K562 (cell line): ENCODE data around the gene BCKDK. TPM values are rescaled to one million over a fixed set of nuclear protein-coding genes. Genes with fewer than 3 reads are reported as not detected.
A peak's percentile ranks its signal among the peaks of the same experiment; 100 is the strongest.

Source experiments
- ADNP ChIP-seq: fragments of 200-800 bp; sonication (Bioruptor generic); IDR thresholded peaks from 2 replicates; pipeline ENCODE4 v1.6.1; 2016; ENCODE audit warnings: missing genetic modification characterization, missing compliant biosample characterization
- BCOR ChIP-seq: fragments of 450-650 bp; IDR thresholded peaks from 2 replicates; pipeline ENCODE4 v1.6.1; 2016
- BHLHE40 ChIP-seq: IDR thresholded peaks from 2 replicates; pipeline ENCODE4 v1.6.1; 2011; ENCODE audit warnings: low read length, improper control_type of control experiment
- CBX3 ChIP-seq, 2 experiments: IDR thresholded peaks; 1 replicate in 1 of 2; 2 replicates in 1 of 2; pipeline ENCODE4 v1.6.1; 2012; ENCODE audit warnings: inconsistent platforms in 2 of 2, low read length in 2 of 2, borderline replicate concordance in 1 of 2, control low read depth in 1 of 2
- CHCHD3 ChIP-seq: fragments of 250-450 bp; sonication (Bioruptor Pico); IDR thresholded peaks from 2 replicates; pipeline ENCODE4 v2.1.2; 2022; ENCODE audit warnings: mild to moderate bottlenecking
- CREBBP ChIP-seq: IDR thresholded peaks from one replicate; pipeline ENCODE4 v1.6.1; 2012; ENCODE audit warnings: low read depth, mild to moderate bottlenecking, control low read depth, inconsistent platforms, low read length
- DDX20 ChIP-seq: fragments of 450-650 bp; IDR thresholded peaks from 2 replicates; pipeline ENCODE4 v1.6.1; 2016; ENCODE audit warnings: missing genetic modification characterization, low read depth, mild to moderate bottlenecking, missing compliant biosample characterization, moderate library complexity
- JUN ChIP-seq, 2 experiments: sonication (generic) in 1 of 2; formaldehyde crosslinking in 1 of 2; IDR thresholded peaks; 2 replicates each; pipeline versions ENCODE4 v1.6.1 to v1.8.0; 2012 to 2022; ENCODE audit warnings: borderline replicate concordance in 2 of 2, mild to moderate bottlenecking in 2 of 2, improper control_type of control experiment in 1 of 2, low read depth in 1 of 2, low read length in 1 of 2, missing genetic modification reagents in 1 of 2
- KDM1A ChIP-seq, 2 experiments: fragments of 450-650 bp; IDR thresholded peaks; 2 replicates each; pipeline ENCODE4 v1.6.1; 2016; ENCODE audit warnings: mild to moderate bottlenecking in 2 of 2
- NR2C2 ChIP-seq, 2 experiments: fragments of 200-800 bp in 1 of 2; sonication (Bioruptor generic) in 1 of 2; sonication (generic) in 1 of 2; formaldehyde crosslinking in 1 of 2; IDR thresholded peaks; 2 replicates each; pipeline versions ENCODE4 v1.6.1 to v1.8.0; 2016 to 2022; ENCODE audit warnings: mild to moderate bottlenecking in 1 of 2, missing compliant biosample characterization in 1 of 2, missing genetic modification characterization in 1 of 2, missing genetic modification reagents in 1 of 2
- OTX1 ChIP-seq: fragments of 450-650 bp; formaldehyde crosslinking; IDR thresholded peaks from 2 replicates; pipeline ENCODE4 v1.4.0; 2022; ENCODE audit warnings: mild to moderate bottlenecking
- POLR2G ChIP-seq: fragments of 200-400 bp; formaldehyde crosslinking; IDR thresholded peaks from 2 replicates; pipeline ENCODE4 v1.6.1; 2017; ENCODE audit warnings: low read depth, mild to moderate bottlenecking, antibody characterized with exemption, low read length, moderate library complexity
- SMAD3 ChIP-seq: fragments of 450-650 bp; formaldehyde crosslinking; conservative IDR thresholded peaks from 2 replicates; pipeline ENCODE4 v1.4.0; 2020; ENCODE audit warnings: mild to moderate bottlenecking
- ZNF695 ChIP-seq: fragments of 450-650 bp; formaldehyde crosslinking; IDR thresholded peaks from 2 replicates; pipeline ENCODE4 v1.4.0; 2020; ENCODE audit warnings: mild to moderate bottlenecking, moderate library complexity
- ZNF79 ChIP-seq: fragments of 250-450 bp; sonication (Bioruptor Pico); IDR thresholded peaks from 2 replicates; pipeline ENCODE4 v1.4.0; 2020; ENCODE audit warnings: low read depth, mild to moderate bottlenecking, moderate library complexity
- polyA plus RNA-seq, 8 experiments: library from polyadenylated mRNA; depleted of rRNA in 4 of 8; stranded (reverse) in 5 of 8; unstranded in 3 of 8; fragments of >200 nt; fragmentation: Nextera tagmentation in 2 of 8; fragmentation: Illumina TruSeq in 1 of 8; extraction: Ambion mirVana in 2 of 8; extraction: Trizol in 1 of 8; gene quantifications; 2 replicates each; pipeline versions ENCODE4 v1.2.1 to v1.2.3, GENCODE V29; 2011 to 2014; ENCODE audit warnings: inconsistent platforms in 1 of 8, missing spikeins in 1 of 8
- total RNA-seq, 7 experiments: library from RNA; depleted of rRNA in 6 of 7; stranded (reverse); fragments of >200 nt in 6 of 7; fragmentation: Illumina TruSeq in 2 of 7; extraction: Trizol in 2 of 7; gene quantifications; 2 replicates each; pipeline versions ENCODE4 v1.2.1 to v1.2.3, GENCODE V29; 2011 to 2021; ENCODE audit warnings: low replicate concordance in 1 of 7
- TF ChIP-seq, protein P1 (sequence below): fragments of 450-650 bp; formaldehyde crosslinking; IDR thresholded peaks from 2 replicates; pipeline ENCODE4 v1.4.0; 2020; ENCODE audit warnings: mild to moderate bottlenecking, mixed read lengths
- TF ChIP-seq, protein P2 (sequence below), 2 experiments: fragments of 450-650 bp; IDR thresholded peaks; 2 replicates each; pipeline ENCODE4 v1.6.1; 2016; ENCODE audit warnings: mild to moderate bottlenecking in 2 of 2, borderline replicate concordance in 1 of 2, low read depth in 1 of 2, moderate library complexity in 1 of 2

BCKDK gene
- total and polyA plus RNA-seq, 9 of the 15 experiments (the other 6 are each of a cell fraction or from before 2014, with no cell fraction given), result 0.58 to 34.8 (median 13.1) TPM

- TF ChIP-seq NR2C2 (CRISPR knock-in tag; IDR thresholded peaks at IDR 0.05) (no peak), NR2C2 (tag; IDR thresholded peaks at IDR 0.05) (no peak), ZNF79 (CRISPR knock-in tag) (no peak), BCOR (peak; percentile 91), SMAD3 (CRISPR knock-in tag) (no peak), DDX20 (tag) (no peak), POLR2G (peak; percentile 85), JUN (IDR thresholded peaks at IDR 0.05; ENCODE audit: borderline replicate concordance, low read depth, low read length) (no peak), JUN (CRISPR knock-in tag; IDR thresholded peaks at IDR 0.05; ENCODE audit: borderline replicate concordance) (no peak), CREBBP (no peak), BHLHE40 (peak; percentile 11; the same call in 1 of the 2 replicates), ADNP (tag) (no peak), KDM1A (IDR thresholded peaks at IDR 0.05) (no peak), OTX1 (0 out of 2 replicates have a peak, but pooled peaks have one; percentile 72), ZNF695 (CRISPR knock-in tag) (no peak), CHCHD3 (no peak), CBX3 (IDR thresholded peaks at IDR 0.05; ENCODE audit: borderline replicate concordance in 1 of 2, low read length in 2 of 2) (0 out of 3 replicates have a peak, but pooled peaks of 1 of the 2 experiments have one; percentile 20)
- TF ChIP-seq, protein P1, sequence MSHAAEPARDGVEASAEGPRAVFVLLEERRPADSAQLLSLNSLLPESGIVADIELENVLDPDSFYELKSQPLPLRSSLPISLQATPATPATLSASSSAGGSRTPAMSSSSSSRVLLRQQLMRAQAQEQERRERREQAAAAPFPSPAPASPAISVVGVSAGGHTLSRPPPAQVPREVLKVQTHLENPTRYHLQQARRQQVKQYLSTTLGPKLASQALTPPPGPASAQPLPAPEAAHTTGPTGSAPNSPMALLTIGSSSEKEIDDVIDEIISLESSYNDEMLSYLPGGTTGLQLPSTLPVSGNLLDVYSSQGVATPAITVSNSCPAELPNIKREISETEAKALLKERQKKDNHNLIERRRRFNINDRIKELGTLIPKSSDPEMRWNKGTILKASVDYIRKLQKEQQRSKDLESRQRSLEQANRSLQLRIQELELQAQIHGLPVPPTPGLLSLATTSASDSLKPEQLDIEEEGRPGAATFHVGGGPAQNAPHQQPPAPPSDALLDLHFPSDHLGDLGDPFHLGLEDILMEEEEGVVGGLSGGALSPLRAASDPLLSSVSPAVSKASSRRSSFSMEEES (CRISPR knock-in tag), result no peak
- TF ChIP-seq, protein P2, sequence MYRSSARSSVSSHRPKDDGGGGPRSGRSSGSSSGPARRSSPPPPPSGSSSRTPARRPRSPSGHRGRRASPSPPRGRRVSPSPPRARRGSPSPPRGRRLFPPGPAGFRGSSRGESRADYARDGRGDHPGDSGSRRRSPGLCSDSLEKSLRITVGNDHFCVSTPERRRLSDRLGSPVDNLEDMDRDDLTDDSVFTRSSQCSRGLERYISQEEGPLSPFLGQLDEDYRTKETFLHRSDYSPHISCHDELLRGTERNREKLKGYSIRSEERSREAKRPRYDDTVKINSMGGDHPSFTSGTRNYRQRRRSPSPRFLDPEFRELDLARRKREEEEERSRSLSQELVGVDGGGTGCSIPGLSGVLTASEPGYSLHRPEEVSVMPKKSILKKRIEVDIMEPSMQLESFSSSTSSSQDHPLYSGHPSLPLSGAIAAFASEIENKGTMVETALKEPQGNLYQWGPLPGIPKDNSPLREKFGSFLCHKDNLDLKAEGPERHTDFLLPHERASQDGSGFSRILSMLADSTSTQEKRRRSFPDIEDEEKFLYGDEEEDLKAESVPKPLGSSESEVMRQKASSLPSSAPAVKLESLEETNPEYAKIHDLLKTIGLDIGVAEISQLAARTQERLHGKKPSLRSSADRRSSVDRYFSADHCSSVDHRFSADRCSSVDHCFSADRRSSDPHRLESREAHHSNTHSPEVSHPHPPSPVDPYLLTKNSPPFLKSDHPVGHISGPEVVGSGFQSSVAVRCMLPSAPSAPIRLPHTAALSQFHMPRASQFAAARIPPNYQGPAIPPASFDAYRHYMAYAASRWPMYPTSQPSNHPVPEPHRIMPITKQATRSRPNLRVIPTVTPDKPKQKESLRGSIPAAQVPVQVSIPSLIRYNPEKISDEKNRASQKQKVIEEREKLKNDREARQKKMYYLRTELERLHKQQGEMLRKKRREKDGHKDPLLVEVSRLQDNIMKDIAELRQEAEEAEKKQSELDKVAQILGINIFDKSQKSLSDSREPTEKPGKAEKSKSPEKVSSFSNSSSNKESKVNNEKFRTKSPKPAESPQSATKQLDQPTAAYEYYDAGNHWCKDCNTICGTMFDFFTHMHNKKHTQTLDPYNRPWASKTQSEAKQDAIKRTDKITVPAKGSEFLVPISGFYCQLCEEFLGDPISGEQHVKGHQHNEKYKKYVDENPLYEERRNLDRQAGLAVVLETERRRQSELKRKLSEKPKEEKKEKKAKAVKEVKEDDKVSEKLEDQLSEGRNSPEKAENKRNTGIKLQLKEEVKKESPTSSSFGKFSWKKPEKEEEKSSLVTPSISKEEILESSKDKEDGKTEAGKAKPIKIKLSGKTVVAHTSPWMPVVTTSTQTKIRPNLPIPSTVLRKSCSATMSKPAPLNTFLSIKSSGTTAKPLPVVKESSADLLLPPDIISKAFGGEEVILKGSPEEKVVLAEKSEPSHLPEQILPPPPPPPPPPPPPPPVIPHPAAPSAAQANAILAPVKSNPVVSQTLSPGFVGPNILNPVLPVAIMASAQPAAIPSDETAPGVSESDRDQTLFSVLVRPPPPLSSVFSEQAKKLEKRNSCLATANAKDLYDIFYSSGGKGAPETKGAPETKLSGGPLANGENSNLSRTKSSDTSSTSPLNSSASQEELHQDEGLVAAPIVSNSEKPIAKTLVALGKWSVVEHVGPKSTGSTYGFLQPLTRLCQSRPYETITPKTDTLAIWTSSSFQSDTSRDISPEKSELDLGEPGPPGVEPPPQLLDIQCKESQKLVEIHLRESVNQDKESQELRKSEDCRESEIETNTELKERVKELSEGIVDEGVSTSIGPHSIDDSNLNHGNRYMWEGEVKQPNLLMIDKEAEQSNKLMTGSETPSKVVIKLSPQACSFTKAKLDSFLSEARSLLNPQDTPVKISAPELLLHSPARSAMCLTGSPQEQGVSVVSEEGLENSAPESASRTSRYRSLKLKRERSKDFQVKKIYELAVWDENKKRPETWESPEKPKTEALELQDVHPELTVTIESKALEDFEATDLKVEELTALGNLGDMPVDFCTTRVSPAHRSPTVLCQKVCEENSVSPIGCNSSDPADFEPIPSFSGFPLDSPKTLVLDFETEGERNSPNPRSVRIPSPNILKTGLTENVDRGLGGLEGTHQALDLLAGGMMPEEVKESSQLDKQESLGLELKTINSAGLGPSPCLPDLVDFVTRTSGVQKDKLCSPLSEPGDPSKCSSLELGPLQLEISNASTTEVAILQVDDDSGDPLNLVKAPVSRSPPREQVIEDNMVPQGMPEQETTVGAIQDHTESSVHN (IDR thresholded peaks at IDR 0.05; ENCODE audit: borderline replicate concordance in 1 of 2, low read depth in 1 of 2), result no peak
These were observed 34.8 kb upstream of the BCKDK start (continued) for GRCh38 chr16:31073142-31073969.
